ENCODE data around the gene EPO.
"Not testable (repeated sequence)": the region's sequence is repeated elsewhere in the genome, so short reads cannot be mapped to it uniquely, and the experiment has no call there.

The EPO gene

DNA sequence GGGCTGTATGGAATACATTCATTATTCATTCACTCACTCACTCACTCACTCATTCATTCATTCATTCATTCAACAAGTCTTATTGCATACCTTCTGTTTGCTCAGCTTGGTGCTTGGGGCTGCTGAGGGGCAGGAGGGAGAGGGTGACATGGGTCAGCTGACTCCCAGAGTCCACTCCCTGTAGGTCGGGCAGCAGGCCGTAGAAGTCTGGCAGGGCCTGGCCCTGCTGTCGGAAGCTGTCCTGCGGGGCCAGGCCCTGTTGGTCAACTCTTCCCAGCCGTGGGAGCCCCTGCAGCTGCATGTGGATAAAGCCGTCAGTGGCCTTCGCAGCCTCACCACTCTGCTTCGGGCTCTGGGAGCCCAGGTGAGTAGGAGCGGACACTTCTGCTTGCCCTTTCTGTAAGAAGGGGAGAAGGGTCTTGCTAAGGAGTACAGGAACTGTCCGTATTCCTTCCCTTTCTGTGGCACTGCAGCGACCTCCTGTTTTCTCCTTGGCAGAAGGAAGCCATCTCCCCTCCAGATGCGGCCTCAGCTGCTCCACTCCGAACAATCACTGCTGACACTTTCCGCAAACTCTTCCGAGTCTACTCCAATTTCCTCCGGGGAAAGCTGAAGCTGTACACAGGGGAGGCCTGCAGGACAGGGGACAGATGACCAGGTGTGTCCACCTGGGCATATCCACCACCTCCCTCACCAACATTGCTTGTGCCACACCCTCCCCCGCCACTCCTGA is 2.4 kb downstream of the EPO start:
- H3K36me3 ChIP-seq (ENCODE audit: control insufficient read depth, insufficient read depth, low read length) = no peaks in the 10 kb centered on the region
- WGBS, 2 experiments (ENCODE audit: insufficient coverage in 2 of 2) = 85 to 91% methylated on average over 16 of the region's 17 CpGs
- H3K4me1 ChIP-seq (ENCODE audit: control insufficient read depth, insufficient read depth, low read length, poor library complexity, severe bottlenecking) = peaks cover 13% of the 10 kb centered on the region
- H3K9me3 ChIP-seq (ENCODE audit: control insufficient read depth, low read length) = peaks cover 11% of the 10 kb centered on the region
- no peak overlapping the region for H3K27ac ChIP-seq (ENCODE audit: low read depth, low read length, severe bottlenecking)
- no peak overlapping the region for H3K4me3 ChIP-seq (ENCODE audit: extremely low read depth, insufficient read depth, low read length, poor library complexity, severe bottlenecking)

GRCh38 chr7:100723732-100724275 is 3.5 kb downstream of the EPO start:
- Histone ChIP-seq H3K4me3 (ENCODE audit: extremely low read depth, insufficient read depth, low read length, poor library complexity, severe bottlenecking) (no peak overlapping the region), H3K36me3 (ENCODE audit: control insufficient read depth, insufficient read depth, low read length) (no peaks in the 10 kb centered on the region), H3K9me3 (ENCODE audit: control insufficient read depth, low read length) (peaks cover 3% of the 10 kb centered on the region), H3K4me1 (ENCODE audit: control insufficient read depth, insufficient read depth, low read length, poor library complexity, severe bottlenecking) (peaks cover 13% of the 10 kb centered on the region), H3K27ac (ENCODE audit: low read depth, low read length, severe bottlenecking) (no peak overlapping the region)
- whole genome bisulfite sequencing, 2 experiments (ENCODE audit: insufficient coverage in 2 of 2) = 81 to 88% methylated on average over 11 to 15 of the region's 16 CpGs

DNA sequence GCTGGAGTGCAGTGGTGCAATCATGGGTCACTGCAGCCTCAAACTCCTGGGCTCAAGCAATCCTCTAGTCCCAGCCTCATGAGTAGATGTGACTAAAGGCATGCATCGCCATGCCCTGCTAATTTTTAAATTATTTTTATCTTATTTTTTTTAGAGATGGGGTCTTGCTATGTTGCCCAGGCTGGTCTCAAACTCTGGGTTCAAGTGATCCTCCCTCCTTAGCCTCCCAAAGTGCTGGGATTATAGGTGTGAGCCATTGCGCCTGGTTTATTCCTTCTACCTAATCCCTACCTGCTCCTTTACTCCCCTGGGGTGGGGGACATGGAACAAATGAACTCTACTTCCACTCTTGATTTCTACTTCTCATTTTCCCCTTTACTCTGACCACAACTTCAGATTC is 4.1 kb downstream of the EPO start:
- not testable (repeated sequence) for H3K9me3 ChIP-seq (ENCODE audit: control insufficient read depth, low read length); H3K4me3 ChIP-seq (ENCODE audit: extremely low read depth, insufficient read depth, low read length, poor library complexity, severe bottlenecking); H3K27ac ChIP-seq (ENCODE audit: low read depth, low read length, severe bottlenecking); H3K36me3 ChIP-seq (ENCODE audit: control insufficient read depth, insufficient read depth, low read length)
- H3K4me1 ChIP-seq (ENCODE audit: control insufficient read depth, insufficient read depth, low read length, poor library complexity, severe bottlenecking) = peaks cover 13% of the 10 kb centered on the region
- no CpG with 5 or more reads among the region's 2 CpGs for WGBS, 2 experiments (ENCODE audit: insufficient coverage in 2 of 2)

GRCh38 chr7:100726996-100727761 is 6.9 kb downstream of the EPO start:
- Histone ChIP-seq H3K4me1 (ENCODE audit: control insufficient read depth, insufficient read depth, low read length, poor library complexity, severe bottlenecking) (peaks cover 5% of the 10 kb centered on the region), H3K36me3 (ENCODE audit: control insufficient read depth, insufficient read depth, low read length) (no peaks in the 10 kb centered on the region), H3K9me3 (ENCODE audit: control insufficient read depth, low read length) (no peaks in the 10 kb centered on the region), H3K27ac (ENCODE audit: low read depth, low read length, severe bottlenecking) (no peak overlapping the region), H3K4me3 (ENCODE audit: extremely low read depth, insufficient read depth, low read length, poor library complexity, severe bottlenecking) (no peak overlapping the region)
- WGBS, 2 experiments (ENCODE audit: insufficient coverage in 2 of 2) = 84 to 85% methylated on average over 10 to 11 of the region's 12 CpGs

- 83 to 86% methylated on average over 4 to 7 of the region's 8 CpGs for WGBS, 2 experiments (ENCODE audit: insufficient coverage in 2 of 2)
- Histone ChIP-seq H3K4me1 (ENCODE audit: control insufficient read depth, insufficient read depth, low read length, poor library complexity, severe bottlenecking) (peaks cover 5% of the 10 kb centered on the region), H3K36me3 (ENCODE audit: control insufficient read depth, insufficient read depth, low read length) (no peaks in the 10 kb centered on the region), H3K27ac (ENCODE audit: low read depth, low read length, severe bottlenecking) (no peak overlapping the region), H3K9me3 (ENCODE audit: control insufficient read depth, low read length) (no peaks in the 10 kb centered on the region), H3K4me3 (ENCODE audit: extremely low read depth, insufficient read depth, low read length, poor library complexity, severe bottlenecking) (no peak overlapping the region)
Measured at GRCh38 chr7:100728196-100728595, 7.9 kb downstream of the EPO start.

DNA sequence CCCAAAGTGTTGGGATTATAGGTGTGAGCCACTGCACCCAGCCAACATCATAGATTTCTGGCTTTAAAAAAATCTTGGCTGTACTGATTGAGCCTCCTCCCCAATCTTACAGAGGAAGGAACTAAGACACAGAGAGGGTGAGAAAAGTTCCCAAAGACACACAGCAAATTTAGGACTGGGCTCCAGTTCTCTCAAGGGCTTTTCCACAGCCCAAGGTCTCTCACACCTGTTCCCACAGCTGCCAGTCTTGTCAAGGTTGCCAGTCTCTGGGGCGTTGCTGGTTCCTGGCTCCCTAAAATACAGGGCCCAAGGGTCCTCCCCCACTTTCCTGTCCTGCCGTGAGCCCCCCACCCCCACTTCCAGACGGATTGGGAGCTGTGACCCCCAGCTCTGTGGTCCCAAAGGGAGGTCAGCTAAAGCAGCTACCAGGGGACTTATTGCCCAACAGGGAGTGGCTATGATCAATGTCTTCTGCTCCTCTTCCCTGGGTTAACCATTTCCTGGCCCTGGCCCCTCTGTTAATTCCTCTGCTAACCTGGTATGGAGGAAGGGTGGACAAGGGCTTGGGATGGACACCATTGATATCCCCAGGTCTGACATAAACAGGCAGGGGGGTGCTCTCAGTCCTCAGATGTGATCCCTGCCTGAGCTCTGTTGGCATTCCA is 10.0 kb downstream of the EPO start:
- H3K36me3 ChIP-seq (ENCODE audit: control insufficient read depth, insufficient read depth, low read length) = no peaks in the 10 kb centered on the region
- H3K4me1 ChIP-seq (ENCODE audit: control insufficient read depth, insufficient read depth, low read length, poor library complexity, severe bottlenecking) = peaks cover 5% of the 10 kb centered on the region
- 70 to 72% methylated on average over 3 of the region's 3 CpGs for WGBS, 2 experiments (ENCODE audit: insufficient coverage in 2 of 2)
- no peak overlapping the region for H3K27ac ChIP-seq (ENCODE audit: low read depth, low read length, severe bottlenecking)
- H3K4me3 ChIP-seq (ENCODE audit: extremely low read depth, insufficient read depth, low read length, poor library complexity, severe bottlenecking) = no peak overlapping the region
- H3K9me3 ChIP-seq (ENCODE audit: control insufficient read depth, low read length) = no peaks in the 10 kb centered on the region

DNA sequence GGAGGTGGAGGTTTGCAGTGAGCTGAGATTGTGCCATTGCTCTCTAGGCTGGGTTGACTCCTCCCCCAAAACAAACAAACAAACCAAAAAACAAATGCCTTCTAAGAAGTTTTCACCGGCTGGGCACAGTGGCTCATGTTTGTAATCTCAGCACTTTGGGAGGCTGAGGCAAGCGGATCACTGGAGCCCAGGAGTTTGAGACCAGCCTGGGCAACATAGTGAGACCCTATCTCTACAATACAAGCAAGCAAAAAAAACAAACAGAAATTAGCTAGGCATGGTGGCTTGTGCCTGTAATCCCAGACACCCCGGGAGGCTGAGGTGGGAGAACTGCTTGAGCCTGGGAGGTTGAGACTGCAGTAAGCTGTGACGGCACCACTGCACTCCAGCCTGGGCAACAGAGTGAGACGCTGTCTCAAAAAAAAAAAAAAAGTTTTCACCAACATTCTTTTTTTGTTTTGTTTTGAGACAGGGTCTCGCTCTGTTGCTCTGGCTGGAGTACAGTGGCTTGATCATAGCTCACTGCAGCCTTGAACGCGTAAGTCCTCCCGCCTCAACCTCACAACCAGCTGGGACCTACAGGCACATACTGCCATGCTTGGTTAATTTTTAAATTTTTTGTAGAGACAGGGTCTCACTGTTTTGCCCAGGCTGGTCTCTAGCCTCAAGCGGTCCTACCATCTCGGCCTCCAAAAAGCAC is 11.8 kb downstream of the EPO start:
- H3K27ac ChIP-seq (ENCODE audit: low read depth, low read length, severe bottlenecking) = no peak overlapping the region
- WGBS, 2 experiments (ENCODE audit: insufficient coverage in 2 of 2) = 83 to 89% methylated on average over 5 to 9 of the region's 11 CpGs
- H3K9me3 ChIP-seq (ENCODE audit: control insufficient read depth, low read length) = no peaks in the 10 kb centered on the region
- no peaks in the 10 kb centered on the region for H3K36me3 ChIP-seq (ENCODE audit: control insufficient read depth, insufficient read depth, low read length)
- no peaks in the 10 kb centered on the region for H3K4me1 ChIP-seq (ENCODE audit: control insufficient read depth, insufficient read depth, low read length, poor library complexity, severe bottlenecking)
- no peak overlapping the region for H3K4me3 ChIP-seq (ENCODE audit: extremely low read depth, insufficient read depth, low read length, poor library complexity, severe bottlenecking)

DNA sequence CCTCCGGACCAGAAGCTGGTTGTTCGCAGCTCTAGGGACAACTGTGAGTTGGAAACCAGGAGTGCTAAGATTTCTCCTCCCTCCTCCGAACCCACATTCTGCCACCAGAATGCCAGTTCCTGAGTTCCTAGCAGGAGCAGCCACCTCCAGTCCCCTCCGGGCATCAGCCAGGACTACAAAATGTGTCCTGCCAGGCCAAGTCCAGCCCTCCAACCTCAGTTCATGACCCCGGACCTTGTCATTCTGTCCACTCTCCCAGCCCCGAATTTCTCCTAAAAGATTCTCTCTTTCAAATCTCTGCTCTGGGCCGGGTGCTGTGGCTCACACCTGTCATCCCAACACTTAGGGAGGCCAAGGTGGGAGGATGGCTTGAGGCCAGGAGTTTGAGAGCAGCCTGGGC is 15.5 kb downstream of the EPO start:
- no peak overlapping the region for H3K27ac ChIP-seq (ENCODE audit: low read depth, low read length, severe bottlenecking)
- no peaks in the 10 kb centered on the region for H3K36me3 ChIP-seq (ENCODE audit: control insufficient read depth, insufficient read depth, low read length)
- 90 to 94% methylated on average over 5 to 6 of the region's 7 CpGs for WGBS, 2 experiments (ENCODE audit: insufficient coverage in 2 of 2)
- no peaks in the 10 kb centered on the region for H3K9me3 ChIP-seq (ENCODE audit: control insufficient read depth, low read length)
- H3K4me1 ChIP-seq (ENCODE audit: control insufficient read depth, insufficient read depth, low read length, poor library complexity, severe bottlenecking) = no peaks in the 10 kb centered on the region
- no peak overlapping the region for H3K4me3 ChIP-seq (ENCODE audit: extremely low read depth, insufficient read depth, low read length, poor library complexity, severe bottlenecking)

GRCh38 chr7:100736671-100737070 is 16.4 kb downstream of the EPO start:
- H3K4me1 ChIP-seq (ENCODE audit: control insufficient read depth, insufficient read depth, low read length, poor library complexity, severe bottlenecking) = no peaks in the 10 kb centered on the region
- H3K4me3 ChIP-seq (ENCODE audit: extremely low read depth, insufficient read depth, low read length, poor library complexity, severe bottlenecking) = no peak overlapping the region
- WGBS, 2 experiments (ENCODE audit: insufficient coverage in 2 of 2) = 80 to 84% methylated on average over 10 to 13 of the region's 13 CpGs
- no peaks in the 10 kb centered on the region for H3K36me3 ChIP-seq (ENCODE audit: control insufficient read depth, insufficient read depth, low read length)
- no peak overlapping the region for H3K27ac ChIP-seq (ENCODE audit: low read depth, low read length, severe bottlenecking)
- H3K9me3 ChIP-seq (ENCODE audit: control insufficient read depth, low read length) = no peaks in the 10 kb centered on the region

DNA sequence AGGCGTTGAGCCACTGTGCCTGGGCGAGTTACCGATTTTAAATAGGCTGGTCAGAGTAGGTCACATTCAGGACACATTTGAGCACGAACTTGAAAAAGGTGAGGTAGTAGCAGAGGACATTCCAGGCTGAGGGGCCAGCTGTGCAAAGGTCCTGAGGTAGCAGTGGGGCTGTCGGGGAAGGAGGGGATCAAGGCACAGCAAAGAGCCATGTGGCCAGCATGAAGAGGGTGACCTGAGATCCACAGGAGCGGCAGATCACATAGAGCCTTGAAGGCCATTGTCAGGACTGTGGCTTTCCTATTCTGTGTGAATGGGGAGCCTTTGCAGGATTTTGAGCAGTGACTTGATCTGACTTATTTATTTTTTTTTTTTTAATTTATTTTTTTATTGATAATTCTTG is 19.7 kb downstream of the EPO start:
- 92 to 93% methylated on average over 5 to 6 of the region's 6 CpGs for WGBS, 2 experiments (ENCODE audit: insufficient coverage in 2 of 2)

More for the DNA sequence above, 19.7 kb downstream of the EPO start:
- Histone ChIP-seq H3K4me1 (ENCODE audit: control insufficient read depth, insufficient read depth, low read length, poor library complexity, severe bottlenecking) (no peaks in the 10 kb centered on the region), H3K4me3 (ENCODE audit: extremely low read depth, insufficient read depth, low read length, poor library complexity, severe bottlenecking) (no peak overlapping the region), H3K27ac (ENCODE audit: low read depth, low read length, severe bottlenecking) (no peak overlapping the region), H3K36me3 (ENCODE audit: control insufficient read depth, insufficient read depth, low read length) (no peaks in the 10 kb centered on the region), H3K9me3 (ENCODE audit: control insufficient read depth, low read length) (no peaks in the 10 kb centered on the region)
